22Rv1 (cell line): Measurements from ENCODE around the gene ATP23.

Source experiments
- ZFX ChIP-seq: fragments of 450-650 bp; IDR thresholded peaks from 2 replicates; pipeline ENCODE4 v1.6.1; 2017; ENCODE audit warnings: antibody characterized with exemption, borderline replicate concordance
- TF ChIP-seq, protein P1 (sequence below): fragments of 450-650 bp; IDR thresholded peaks from 2 replicates; pipeline ENCODE4 v1.5.1; 2017; ENCODE audit warnings: mild to moderate bottlenecking

GRCh38 chr12:57993030-57993429 is 51.7 kb downstream of the ATP23 start:
- TF ChIP-seq, protein P1, sequence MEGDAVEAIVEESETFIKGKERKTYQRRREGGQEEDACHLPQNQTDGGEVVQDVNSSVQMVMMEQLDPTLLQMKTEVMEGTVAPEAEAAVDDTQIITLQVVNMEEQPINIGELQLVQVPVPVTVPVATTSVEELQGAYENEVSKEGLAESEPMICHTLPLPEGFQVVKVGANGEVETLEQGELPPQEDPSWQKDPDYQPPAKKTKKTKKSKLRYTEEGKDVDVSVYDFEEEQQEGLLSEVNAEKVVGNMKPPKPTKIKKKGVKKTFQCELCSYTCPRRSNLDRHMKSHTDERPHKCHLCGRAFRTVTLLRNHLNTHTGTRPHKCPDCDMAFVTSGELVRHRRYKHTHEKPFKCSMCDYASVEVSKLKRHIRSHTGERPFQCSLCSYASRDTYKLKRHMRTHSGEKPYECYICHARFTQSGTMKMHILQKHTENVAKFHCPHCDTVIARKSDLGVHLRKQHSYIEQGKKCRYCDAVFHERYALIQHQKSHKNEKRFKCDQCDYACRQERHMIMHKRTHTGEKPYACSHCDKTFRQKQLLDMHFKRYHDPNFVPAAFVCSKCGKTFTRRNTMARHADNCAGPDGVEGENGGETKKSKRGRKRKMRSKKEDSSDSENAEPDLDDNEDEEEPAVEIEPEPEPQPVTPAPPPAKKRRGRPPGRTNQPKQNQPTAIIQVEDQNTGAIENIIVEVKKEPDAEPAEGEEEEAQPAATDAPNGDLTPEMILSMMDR, result peak; percentile 33; the same call in 1 of the 2 replicates
- no peak for TF ChIP-seq ZFX
